Neural cell (in vitro differentiated cells): ENCODE data around the gene KCTD18.

Experiments
- CTCF ChIP-seq: fragments of 450-650 bp; IDR thresholded peaks from 2 replicates; pipeline ENCODE4 v1.5.1; 2014; ENCODE audit warnings: antibody characterized with exemption, mild to moderate bottlenecking, moderate library complexity; ENCODE audit not compliant: poor library complexity, severe bottlenecking
- EP300 ChIP-seq: fragments of 450-650 bp; conservative IDR thresholded peaks from 2 replicates; pipeline ENCODE4 v1.6.1; 2014; ENCODE audit warnings: antibody characterized with exemption, mild to moderate bottlenecking, moderate library complexity; ENCODE audit not compliant: poor library complexity, severe bottlenecking
- MXI1 ChIP-seq: fragments of 450-650 bp; conservative IDR thresholded peaks from 2 replicates; pipeline ENCODE4 v1.6.1; 2014; ENCODE audit warnings: antibody characterized with exemption, mild to moderate bottlenecking; ENCODE audit not compliant: poor library complexity, severe bottlenecking
- TAF1 ChIP-seq: IDR thresholded peaks from 2 replicates; pipeline ENCODE4 v1.6.1; 2012; ENCODE audit warnings: low read depth

- no peak for TF ChIP-seq CTCF
- no peak for TF ChIP-seq MXI1
- no peak for TF ChIP-seq EP300
- no peak for TF ChIP-seq TAF1
These were observed 37.8 kb downstream of the KCTD18 start for GRCh38 chr2:200471928-200472645.
